ENCODE results near the gene KMT5B. TPM values are rescaled to one million over a fixed set of nuclear protein-coding genes. Genes with fewer than 3 reads are reported as not detected.

KMT5B gene
- total and polyA plus RNA-seq, 2 of the 4 experiments (the other 2 are of a cell fraction) = 11.2 to 13.4 TPM

- no peak for TF ChIP-seq MXI1 (IDR thresholded peaks at IDR 0.05; ENCODE audit: borderline replicate concordance, low read depth, low read length)
Measured at GRCh38 chr11:68261749-68262543, 48.9 kb upstream of the KMT5B start (continued).

GRCh38 chr11:68261006-68261405, 47.9 kb upstream of the KMT5B start:
- H3K9ac ChIP-seq (ENCODE audit: low read depth, low read length) = no peak overlapping the region
- no peaks in the 10 kb centered on the region for H3K27me3 ChIP-seq (ENCODE audit: control insufficient read depth, insufficient read depth, low read length)
- H3K23ac ChIP-seq (ENCODE audit: low read depth, low read length) = no peak overlapping the region
- H4K20me1 ChIP-seq (ENCODE audit: insufficient read depth, low read length) = peaks cover 39% of the 10 kb centered on the region
- no peak overlapping the region for H4K8ac ChIP-seq (ENCODE audit: low read depth in 2 of 2, low read length in 2 of 2)
- dilution Hi-C loops (cut with HindIII; ENCODE audit: low sequenced_read_pairs, unreplicated experiment) = no loop called here
- TF ChIP-seq POLR2A (IDR thresholded peaks at IDR 0.05; ENCODE audit: low read depth, low read length) (no peak), RCOR1 (IDR thresholded peaks at IDR 0.05; ENCODE audit: insufficient replicate concordance, low read length) (no peak), RAD21 (IDR thresholded peaks at IDR 0.05; ENCODE audit: low read length) (no peak), CTCF (conservative IDR thresholded peaks at IDR 0.05; ENCODE audit: low read depth, low read length) (no peak)
- no peak overlapping the region for H4K5ac ChIP-seq (ENCODE audit: low read depth, low read length)
- no peak overlapping the region for H2BK20ac ChIP-seq (ENCODE audit: low read depth, low read length)
- H3K27ac ChIP-seq (ENCODE audit: insufficient read depth, low read length) = no peak overlapping the region
- H2BK15ac ChIP-seq (ENCODE audit: low read depth, low read length) = no peak overlapping the region
- WGBS, 2 experiments (ENCODE audit: extremely low coverage in 2 of 2, insufficient read length in 1 of 2) = 100% methylated on average over 2 of the region's 15 CpGs; no CpG with 5 or more reads in 1 of the 2 experiments
- H2BK120ac ChIP-seq (ENCODE audit: low read depth, low read length) = no peak overlapping the region
- H3K36me3 ChIP-seq (ENCODE audit: control insufficient read depth, insufficient read depth, low read length) = peaks cover 50% of the 10 kb centered on the region
- H3K4ac ChIP-seq (ENCODE audit: low read depth, low read length) = no peak overlapping the region
- DNase-seq (no peak), ATAC-seq (ENCODE audit: low read depth) (no peak)
- intact Hi-C loops (cut with micrococcal nuclease) = no loop called here
- H4K91ac ChIP-seq (ENCODE audit: insufficient read depth, low read depth, low read length) = no peak overlapping the region
- no peak overlapping the region for H2AFZ ChIP-seq (replicated peaks; ENCODE audit: low read length, poor library complexity)
- BruUV-seq (replicated peaks) = no TSS peak
- H2AK9ac ChIP-seq (replicated peaks; ENCODE audit: low read depth, low read length, poor library complexity) = no peak overlapping the region
- no peak overlapping the region for H3K4me2 ChIP-seq (ENCODE audit: low read depth, low read length)
- POLR2A ChIA-PET (ENCODE audit: unreplicated experiment) = no interaction called here
- no peak overlapping the region for H2BK5ac ChIP-seq (ENCODE audit: low read depth, low read length, poor library complexity, severe bottlenecking)
- H3K9me1 ChIP-seq (ENCODE audit: insufficient read depth, low read length) = peaks cover 26% of the 10 kb centered on the region
- peaks cover 13 to 38% of the 10 kb centered on the region in 2 experiments; a peak in 3 of 4 replicates for H3K79me1 ChIP-seq (ENCODE audit: low read depth in 1 of 2, low read length in 2 of 2)
- H3K14ac ChIP-seq (replicated peaks; ENCODE audit: low read depth, low read length) = no peak overlapping the region
- no peak overlapping the region for H3K4me3 ChIP-seq (ENCODE audit: insufficient read depth, low read depth, low read length)
- H2AK5ac ChIP-seq (ENCODE audit: low read depth, low read length) = no peak overlapping the region
- in situ Hi-C loops (cut with MboI; ENCODE audit: low sequenced_read_pairs) = loop anchor here (5.0 kb wide), 1 partner anchor 191 kb away; no protein-coding TSS in a partner anchor
- peaks cover 11% of the 10 kb centered on the region for H3K4me1 ChIP-seq (ENCODE audit: control insufficient read depth, insufficient read depth, low read length)
- CTCF ChIA-PET = no interaction called here
- H3K56ac ChIP-seq (ENCODE audit: extremely low read depth, insufficient read depth, low read length) = no peak overlapping the region
- no peaks in the 10 kb centered on the region for H3K9me3 ChIP-seq (ENCODE audit: control insufficient read depth, insufficient read depth, low read length)
- no peak overlapping the region for H3K18ac ChIP-seq (ENCODE audit: low read depth, low read length)

Data from IMR-90 (cell line).